ENCODE measurements around the gene TVP23A. TPM values are rescaled to one million over a fixed set of nuclear protein-coding genes. Genes with fewer than 3 reads are reported as not detected.
A peak's percentile ranks its signal among the peaks of the same experiment; 100 is the strongest.

The TVP23A gene
- polyA plus RNA-seq, 3 donors = 0.06 to 0.17 (median 0.08) TPM

- Histone ChIP-seq H3K4me3 (replicated peaks in 1 of 3; ENCODE audit: low read depth in 2 of 3, low read length in 3 of 3) (no peak overlapping the region), H3K4me2 (replicated peaks; ENCODE audit: extremely low read depth, low read length, poor library complexity, severe bottlenecking) (no peak overlapping the region), H3K36me3 (replicated peaks in 1 of 2; ENCODE audit: control insufficient read depth in 1 of 2, insufficient read depth in 2 of 2, low read length in 2 of 2) (no peaks in the 10 kb centered on the region), H4K20me1 (ENCODE audit: insufficient read depth, low read length) (no peaks in the 10 kb centered on the region), H3K9ac (ENCODE audit: insufficient read depth, low read length, poor library complexity, severe bottlenecking) (no peak overlapping the region), H3K79me2 (ENCODE audit: insufficient read depth, low read length) (no peaks in the 10 kb centered on the region), H3K27ac (ENCODE audit: low read depth in 1 of 2, low read length in 2 of 2) (peak overlapping the region; percentile 40 to 69), H3K27me3 (ENCODE audit: control insufficient read depth in 2 of 2, insufficient read depth in 2 of 2, low read length in 2 of 2) (no peaks in the 10 kb centered on the region), H3K9me3 (replicated peaks in 1 of 2; ENCODE audit: control insufficient read depth in 1 of 2, insufficient read depth in 1 of 2, low read length in 2 of 2) (no peaks in the 10 kb centered on the region), H2AFZ (ENCODE audit: insufficient read depth, low read depth, low read length, poor library complexity, severe bottlenecking) (no peak overlapping the region), H3K4me1 (ENCODE audit: control insufficient read depth in 1 of 2, insufficient read depth in 2 of 2, low read length in 2 of 2) (peaks cover 29 to 31% of the 10 kb centered on the region in 2 donors)
- WGBS (ENCODE audit: insufficient coverage) = 92% methylated on average over 4 of the region's 12 CpGs
- DNase-seq = peak; percentile 88 to 95 (median 89)
- H3K27me3 Mint-ChIP-seq (ENCODE audit: low read depth in 3 of 3) = peaks cover 0 to 5% (median 2%) of the 10 kb centered on the region in 3 donors
- TF ChIP-seq CTCF (IDR thresholded peaks at IDR 0.05) = no peak
- peaks cover 24% of the 10 kb centered on the region for H3K4me1 Mint-ChIP-seq
- peaks cover 0 to 2% (median 0%) of the 10 kb centered on the region in 7 donors for H3K9me3 Mint-ChIP-seq
- H3K27ac Mint-ChIP-seq = peak overlapping the region; percentile 82 to 94 (median 91)
- intact Hi-C loops (cut with micrococcal nuclease) = loop anchor here in 1 of 2 donors (5.0 kb wide), 1 partner anchor 106 kb away; no protein-coding TSS in a partner anchor
- peaks cover 0 to 4% of the 10 kb centered on the region in 2 donors for H3K36me3 Mint-ChIP-seq
- no peak overlapping the region for H3K4me3 Mint-ChIP-seq
These were observed 80.1 kb downstream of the TVP23A start for GRCh38 chr16:10738231-10739077.

- Histone ChIP-seq H3K36me3 (replicated peaks in 1 of 2; ENCODE audit: control insufficient read depth in 1 of 2, insufficient read depth in 2 of 2, low read length in 2 of 2) (no peaks in the 10 kb centered on the region), H4K20me1 (ENCODE audit: insufficient read depth, low read length) (no peaks in the 10 kb centered on the region), H3K4me2 (replicated peaks; ENCODE audit: extremely low read depth, low read length, poor library complexity, severe bottlenecking) (peak overlapping the region; percentile 40), H3K9ac (ENCODE audit: insufficient read depth, low read length, poor library complexity, severe bottlenecking) (no peak overlapping the region), H3K27me3 (ENCODE audit: control insufficient read depth in 2 of 2, insufficient read depth in 2 of 2, low read length in 2 of 2) (no peaks in the 10 kb centered on the region), H3K4me1 (ENCODE audit: control insufficient read depth in 1 of 2, insufficient read depth in 2 of 2, low read length in 2 of 2) (peaks cover 24 to 26% of the 10 kb centered on the region in 2 donors), H3K79me2 (ENCODE audit: insufficient read depth, low read length) (no peaks in the 10 kb centered on the region), H2AFZ (ENCODE audit: insufficient read depth, low read depth, low read length, poor library complexity, severe bottlenecking) (no peak overlapping the region), H3K9me3 (replicated peaks in 1 of 2; ENCODE audit: control insufficient read depth in 1 of 2, insufficient read depth in 1 of 2, low read length in 2 of 2) (no peaks in the 10 kb centered on the region), H3K27ac (ENCODE audit: low read depth in 1 of 2, low read length in 2 of 2) (peak overlapping the region in 1 of 2 donors; percentile 54), H3K4me3 (replicated peaks in 1 of 3; ENCODE audit: low read depth in 2 of 3, low read length in 3 of 3) (peak overlapping the region in 1 of 3 experiments; percentile 56)
- Mint-ChIP-seq H3K27ac (peak overlapping the region in 6 of 7 donors; percentile 35 to 93 (median 82)), H3K36me3 (peaks cover 0 to 4% of the 10 kb centered on the region in 2 donors), H3K4me1 (peaks cover 20% of the 10 kb centered on the region), H3K9me3 (peaks cover 0 to 3% (median 0%) of the 10 kb centered on the region in 7 donors), H3K27me3 (ENCODE audit: low read depth in 3 of 3) (peaks cover 0 to 5% (median 2%) of the 10 kb centered on the region in 3 donors), H3K4me3 (peak overlapping the region; percentile 64 to 76)
- intact Hi-C loops (cut with micrococcal nuclease) = loop anchor here (2.0 to 5.0 kb wide), 3 partner anchors 105 to 480 kb away; no protein-coding TSS in a partner anchor
- DNase-seq = peak; percentile 65 to 78 (median 73)
- 20% methylated on average over 2 of the region's 12 CpGs for whole genome bisulfite sequencing (ENCODE audit: insufficient coverage)
- peak; percentile 95 for TF ChIP-seq CTCF (IDR thresholded peaks at IDR 0.05)
These were observed 81.4 kb downstream of the TVP23A start for GRCh38 chr16:10737068-10737625.
